Adrenal gland (tissue), 5 donors: ENCODE data around the gene NOP58.

Source experiments
- POLR2A ChIP-seq, 2 donors: fragments of 450-650 bp; IDR thresholded peaks; one replicate each; pipeline ENCODE4 v1.6.1; 2017; ENCODE audit warnings: antibody characterized with exemption in 2 of 2, mild to moderate bottlenecking in 2 of 2, moderate library complexity in 1 of 2
- TF ChIP-seq, protein P1 (sequence below), 6 experiments: fragments of 450-650 bp in 4 of 6; fragments of 200-600 bp in 2 of 6; sonication (generic) in 1 of 6; IDR thresholded peaks; 1 replicate in 5 of 6; 2 replicates in 1 of 6; pipeline versions ENCODE4 v1.5.1 to v1.8.0; 2016 to 2021; ENCODE audit warnings: antibody characterized with exemption in 6 of 6, mild to moderate bottlenecking in 2 of 6, moderate library complexity in 1 of 6
- donor health status: DM: no; HTN: no; CAD: no.

DNA sequence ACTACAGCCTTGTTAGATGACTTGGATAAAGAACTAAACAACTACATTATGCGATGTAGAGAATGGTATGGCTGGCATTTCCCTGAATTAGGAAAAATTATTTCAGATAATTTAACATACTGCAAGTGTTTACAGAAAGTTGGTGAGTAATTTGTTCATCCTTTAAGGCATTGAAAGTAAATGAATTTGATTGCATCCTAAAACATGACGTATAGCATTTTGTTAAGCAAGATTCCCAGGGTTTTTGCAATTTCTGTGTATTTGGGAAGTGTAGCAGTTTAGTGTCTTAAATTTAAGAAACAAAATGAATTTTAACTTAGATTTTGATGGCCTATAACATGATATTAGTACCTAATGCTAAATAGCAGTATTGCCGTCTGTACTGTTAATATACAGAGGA, 24.8 kb downstream of the NOP58 start:
- TF ChIP-seq, protein P1, sequence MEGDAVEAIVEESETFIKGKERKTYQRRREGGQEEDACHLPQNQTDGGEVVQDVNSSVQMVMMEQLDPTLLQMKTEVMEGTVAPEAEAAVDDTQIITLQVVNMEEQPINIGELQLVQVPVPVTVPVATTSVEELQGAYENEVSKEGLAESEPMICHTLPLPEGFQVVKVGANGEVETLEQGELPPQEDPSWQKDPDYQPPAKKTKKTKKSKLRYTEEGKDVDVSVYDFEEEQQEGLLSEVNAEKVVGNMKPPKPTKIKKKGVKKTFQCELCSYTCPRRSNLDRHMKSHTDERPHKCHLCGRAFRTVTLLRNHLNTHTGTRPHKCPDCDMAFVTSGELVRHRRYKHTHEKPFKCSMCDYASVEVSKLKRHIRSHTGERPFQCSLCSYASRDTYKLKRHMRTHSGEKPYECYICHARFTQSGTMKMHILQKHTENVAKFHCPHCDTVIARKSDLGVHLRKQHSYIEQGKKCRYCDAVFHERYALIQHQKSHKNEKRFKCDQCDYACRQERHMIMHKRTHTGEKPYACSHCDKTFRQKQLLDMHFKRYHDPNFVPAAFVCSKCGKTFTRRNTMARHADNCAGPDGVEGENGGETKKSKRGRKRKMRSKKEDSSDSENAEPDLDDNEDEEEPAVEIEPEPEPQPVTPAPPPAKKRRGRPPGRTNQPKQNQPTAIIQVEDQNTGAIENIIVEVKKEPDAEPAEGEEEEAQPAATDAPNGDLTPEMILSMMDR (IDR thresholded peaks at IDR 0.05) = no peak
- no peak for TF ChIP-seq POLR2A (IDR thresholded peaks at IDR 0.05)
